Glutamatergic neuron (in vitro differentiated cells): ENCODE measurements around the gene ING3. TPM values are rescaled to one million over a fixed set of nuclear protein-coding genes. Genes with fewer than 3 reads are reported as not detected.

ENCODE experiments used
- DNase-seq: peaks from one replicate; pipeline ENCODE4 v3.0.0; 2022
- H3K27ac Mint-ChIP-seq: one replicate; pipeline ENCODE4 v1.8.0; 2020; ENCODE audit warnings: mild to moderate bottlenecking, mixed read lengths, inconsistent platforms; ENCODE audit not compliant: unreplicated experiment
- H3K27me3 Mint-ChIP-seq: one replicate; pipeline ENCODE4 v1.8.0; 2020; ENCODE audit warnings: mild to moderate bottlenecking, moderate library complexity, mixed read lengths, inconsistent platforms; ENCODE audit not compliant: unreplicated experiment
- H3K36me3 Mint-ChIP-seq: one replicate; pipeline ENCODE4 v1.8.0; 2020; ENCODE audit warnings: mild to moderate bottlenecking, mixed read lengths, inconsistent platforms; ENCODE audit not compliant: unreplicated experiment
- H3K4me1 Mint-ChIP-seq: one replicate; pipeline ENCODE4 v1.8.0; 2020; ENCODE audit warnings: mild to moderate bottlenecking, low read depth, mixed read lengths, inconsistent platforms; ENCODE audit not compliant: unreplicated experiment
- H3K4me3 Mint-ChIP-seq: one replicate; pipeline ENCODE4 v1.8.0; 2020; ENCODE audit warnings: mild to moderate bottlenecking, mixed read lengths, inconsistent platforms; ENCODE audit not compliant: unreplicated experiment
- H3K9me3 Mint-ChIP-seq: one replicate; pipeline ENCODE4 v1.8.0; 2020; ENCODE audit warnings: mild to moderate bottlenecking, moderate library complexity, mixed read lengths, inconsistent platforms; ENCODE audit not compliant: unreplicated experiment
- CTCF ChIP-seq: fragments of 200-600 bp; sonication (generic); IDR thresholded peaks from one replicate; pipeline ENCODE4 v1.5.0; 2021; ENCODE audit not compliant: partially characterized antibody, unreplicated experiment
- total RNA-seq: library from RNA; stranded (reverse); fragmentation: NEBNext Ultra II Directional; extraction: Animal tissue kit (Norgen Biotek cat#: 25700); gene quantifications from one replicate; pipeline ENCODE4 v1.2.1, GENCODE V29; 2021; ENCODE audit not compliant: unreplicated experiment

Gene ING3
- total RNA-seq, 1 donor from 2014 or later, result 14.9 TPM

- no peaks in the 10 kb centered on the region for H3K9me3 Mint-ChIP-seq
- no peak for TF ChIP-seq CTCF
These were observed 44.2 kb downstream of the ING3 start for GRCh38 chr7:120994512-120995410.

GRCh38 chr7:120995654-120996053 is 45.1 kb downstream of the ING3 start:
- Mint-ChIP-seq H3K4me3 (no peak overlapping the region), H3K27me3 (no peaks in the 10 kb centered on the region), H3K36me3 (no peaks in the 10 kb centered on the region), H3K27ac (no peak overlapping the region), H3K9me3 (no peaks in the 10 kb centered on the region), H3K4me1 (no peaks in the 10 kb centered on the region)
- TF ChIP-seq CTCF, result no peak
- DNase-seq, result no peak

More at GRCh38 chr7:120994512-120995410, 44.2 kb downstream of the ING3 start:
- Mint-ChIP-seq H3K4me1 (no peaks in the 10 kb centered on the region), H3K27me3 (no peaks in the 10 kb centered on the region), H3K27ac (no peak overlapping the region), H3K36me3 (no peaks in the 10 kb centered on the region), H3K4me3 (no peak overlapping the region)
- no peak for DNase-seq

GRCh38 chr7:120996333-120996987 is 45.9 kb downstream of the ING3 start:
- Mint-ChIP-seq H3K4me3 (no peak overlapping the region), H3K27me3 (no peaks in the 10 kb centered on the region), H3K36me3 (no peaks in the 10 kb centered on the region), H3K9me3 (no peaks in the 10 kb centered on the region), H3K4me1 (no peaks in the 10 kb centered on the region), H3K27ac (no peak overlapping the region)
- no peak for TF ChIP-seq CTCF
- no peak for DNase-seq

GRCh38 chr7:120996988-120997345 is 46.4 kb downstream of the ING3 start:
- no peak for DNase-seq
- no peaks in the 10 kb centered on the region for H3K4me1 Mint-ChIP-seq
- no peaks in the 10 kb centered on the region for H3K9me3 Mint-ChIP-seq
- H3K36me3 Mint-ChIP-seq, result no peaks in the 10 kb centered on the region
- H3K27ac Mint-ChIP-seq, result no peak overlapping the region
- TF ChIP-seq CTCF, result no peak
- no peak overlapping the region for H3K4me3 Mint-ChIP-seq
- H3K27me3 Mint-ChIP-seq, result no peaks in the 10 kb centered on the region
